ENCODE results near the gene COPS9.
A peak's percentile ranks its signal among the peaks of the same experiment; 100 is the strongest.

The COPS9 gene

GRCh38 chr2:240165661-240166060 lies 29.6 kb upstream of the COPS9 start:
- DNase-seq, result no peak

- no peak for DNase-seq
Observed at GRCh38 chr2:240165034-240165433, 28.9 kb upstream of the COPS9 start.

GRCh38 chr2:240164586-240164985 lies 28.5 kb upstream of the COPS9 start:
- DNase-seq, result no peak

GRCh38 chr2:240163844-240164574 lies 27.9 kb upstream of the COPS9 start:
- no peak for DNase-seq

- DNase-seq, result no peak
Observed at GRCh38 chr2:240162939-240163714, 27.0 kb upstream of the COPS9 start.

- DNase-seq, result no peak
Observed at GRCh38 chr2:240162531-240162930, 26.4 kb upstream of the COPS9 start.

- DNase-seq, result no peak
Observed at GRCh38 chr2:240162032-240162431, 25.9 kb upstream of the COPS9 start.

- DNase-seq, result no peak
Observed at GRCh38 chr2:240161087-240161750, 25.1 kb upstream of the COPS9 start.

- DNase-seq, result no peak
Observed at GRCh38 chr2:240160291-240161086, 24.4 kb upstream of the COPS9 start.

- no peak for DNase-seq
Observed at GRCh38 chr2:240159251-240159839, 23.2 kb upstream of the COPS9 start.

- no peak for DNase-seq
Observed at GRCh38 chr2:240157147-240157470, 21.0 kb upstream of the COPS9 start.

GRCh38 chr2:240156435-240157146 lies 20.5 kb upstream of the COPS9 start:
- DNase-seq, result no peak

- no peak for DNase-seq
Observed at GRCh38 chr2:240155745-240156390, 19.8 kb upstream of the COPS9 start.

GRCh38 chr2:240155048-240155744 lies 19.1 kb upstream of the COPS9 start:
- no peak for DNase-seq

GRCh38 chr2:240154606-240155005 lies 18.5 kb upstream of the COPS9 start:
- DNase-seq, result no peak

GRCh38 chr2:240153418-240153817 lies 17.3 kb upstream of the COPS9 start:
- DNase-seq, result no peak

GRCh38 chr2:240151477-240152031 lies 15.4 kb upstream of the COPS9 start:
- DNase-seq, result no peak

GRCh38 chr2:240149943-240150784 lies 14.1 kb upstream of the COPS9 start:
- DNase-seq, result peak; percentile 38

GRCh38 chr2:240147911-240148587 lies 11.9 kb upstream of the COPS9 start:
- no peak for DNase-seq
